ENCODE measurements around the gene RNF150.

The RNF150 gene

DNA sequence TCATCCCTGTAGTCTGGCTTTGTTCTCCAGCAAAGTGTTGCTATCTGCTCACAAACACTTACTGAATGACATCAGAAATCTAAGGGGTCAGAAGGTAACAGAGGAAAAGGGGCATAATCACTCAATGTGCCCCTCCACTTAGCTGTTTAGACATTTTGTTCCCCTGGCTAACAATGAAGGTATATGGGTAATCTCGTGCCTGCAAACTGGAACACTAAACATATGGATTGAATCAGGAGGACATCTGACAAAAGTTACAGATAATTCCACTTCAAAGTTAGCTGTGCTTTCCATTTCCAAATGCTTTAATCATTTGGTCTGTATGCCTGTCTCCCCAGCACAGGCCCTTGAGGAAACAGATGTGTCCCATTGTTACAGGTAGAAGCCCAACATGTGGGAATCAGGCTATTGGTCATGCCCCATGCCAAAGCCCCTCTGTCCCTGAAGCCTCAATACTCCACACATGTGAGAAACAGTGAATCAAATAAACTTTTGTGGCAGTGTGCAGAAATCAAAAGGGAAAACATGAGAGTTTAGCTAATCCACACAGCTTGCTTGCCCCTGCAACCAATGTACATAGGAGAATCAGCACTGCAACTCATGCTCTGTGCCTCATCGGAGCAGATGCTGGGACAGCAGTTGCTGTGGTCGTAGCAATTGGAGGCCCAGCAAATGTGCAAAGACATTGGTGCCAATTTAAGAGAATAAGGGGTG is 111.7 kb downstream of the RNF150 start:
- no peak for FAIRE-seq

DNA sequence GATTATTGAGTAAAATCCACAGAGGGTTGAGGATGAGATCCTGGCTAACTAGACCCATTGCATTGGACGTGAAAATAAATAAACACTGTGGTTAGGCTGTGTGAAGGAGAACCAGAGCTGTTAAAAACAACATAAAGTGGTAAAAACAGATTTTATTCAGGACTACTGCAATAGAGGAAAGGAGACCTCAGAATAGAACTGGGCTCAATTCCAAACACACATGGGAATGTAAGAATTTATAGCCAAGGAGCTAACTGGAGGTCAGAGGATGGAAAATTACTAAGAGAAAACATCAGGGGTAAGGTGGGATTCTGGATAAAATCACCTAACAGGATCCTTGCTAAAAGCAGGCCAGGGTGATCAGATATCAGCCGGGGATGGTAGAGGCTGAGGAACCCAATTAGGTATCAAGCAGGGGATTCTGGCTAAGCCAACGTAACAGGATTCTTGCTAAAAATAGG is 112.4 kb downstream of the RNF150 start:
- no peak for FAIRE-seq

DNA sequence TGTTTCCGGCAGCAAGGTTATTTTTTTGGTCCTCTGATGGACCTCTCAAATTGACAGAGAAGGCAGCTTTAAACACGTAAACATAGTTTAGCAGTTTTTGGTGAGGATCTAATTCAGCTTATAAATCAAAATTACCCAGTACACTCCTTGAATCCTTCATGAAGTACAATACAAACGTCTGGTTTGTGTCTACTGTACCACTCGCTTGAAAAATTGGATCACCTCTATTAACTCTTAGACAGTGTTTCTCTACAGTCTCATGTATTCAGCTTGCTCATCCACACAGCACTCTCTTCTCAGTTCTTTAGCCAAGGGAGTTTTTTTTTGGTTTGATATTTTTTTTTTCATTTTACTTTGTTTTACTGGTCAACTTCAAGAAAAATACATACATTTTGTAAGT is 113.5 kb downstream of the RNF150 start:
- peak; percentile 65 for FAIRE-seq

DNA sequence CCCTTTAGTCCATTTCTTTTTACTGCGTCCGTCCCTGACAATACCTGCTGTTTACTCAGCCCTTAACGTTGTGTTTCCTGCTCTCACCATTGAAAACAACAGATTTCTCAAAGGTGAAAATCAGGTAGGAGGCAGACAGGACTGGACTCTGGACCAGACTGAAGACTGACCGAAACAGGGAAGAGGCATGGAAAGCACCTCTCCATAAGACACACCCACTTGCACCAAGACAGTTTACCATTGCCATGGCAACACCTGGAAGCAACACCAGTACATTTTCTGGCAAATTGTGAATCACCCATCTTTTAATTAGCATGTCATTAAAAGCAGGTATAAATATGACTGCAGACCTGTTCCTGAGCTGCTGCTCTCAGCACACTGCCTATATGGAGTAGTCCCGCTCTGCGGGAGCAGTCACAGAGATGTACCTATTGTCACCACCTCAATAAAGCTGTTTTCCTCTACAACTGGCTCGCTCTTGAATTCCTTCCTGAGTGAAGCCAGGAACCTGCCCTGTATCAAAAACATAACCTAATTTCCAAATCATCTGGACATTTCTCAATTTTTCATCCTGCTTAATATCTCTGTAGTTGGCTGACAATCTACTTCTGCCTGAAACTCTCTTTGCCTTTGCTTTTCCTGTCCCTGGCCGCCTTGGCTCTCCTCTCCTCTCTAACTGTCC is 117.0 kb downstream of the RNF150 start:
- no peak for FAIRE-seq

DNA sequence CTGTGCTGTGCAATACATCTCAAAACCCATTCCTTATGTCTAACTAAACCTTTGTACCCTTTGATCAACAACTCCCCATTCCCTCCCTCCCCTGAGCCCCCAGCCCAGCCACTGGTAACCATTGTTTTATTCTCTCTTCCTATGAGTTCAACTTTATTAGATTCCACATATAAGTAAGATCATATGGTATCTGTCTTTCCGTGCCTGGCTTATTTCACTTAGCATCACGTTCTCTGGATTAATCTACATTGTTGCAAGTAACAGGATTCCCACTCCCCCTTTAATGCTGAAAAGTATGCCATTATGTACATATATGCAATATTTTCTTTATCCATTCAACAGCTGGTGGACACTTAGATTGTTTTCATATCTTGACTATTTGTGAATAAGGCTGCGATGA is 119.4 kb downstream of the RNF150 start:
- no peak for FAIRE-seq

DNA sequence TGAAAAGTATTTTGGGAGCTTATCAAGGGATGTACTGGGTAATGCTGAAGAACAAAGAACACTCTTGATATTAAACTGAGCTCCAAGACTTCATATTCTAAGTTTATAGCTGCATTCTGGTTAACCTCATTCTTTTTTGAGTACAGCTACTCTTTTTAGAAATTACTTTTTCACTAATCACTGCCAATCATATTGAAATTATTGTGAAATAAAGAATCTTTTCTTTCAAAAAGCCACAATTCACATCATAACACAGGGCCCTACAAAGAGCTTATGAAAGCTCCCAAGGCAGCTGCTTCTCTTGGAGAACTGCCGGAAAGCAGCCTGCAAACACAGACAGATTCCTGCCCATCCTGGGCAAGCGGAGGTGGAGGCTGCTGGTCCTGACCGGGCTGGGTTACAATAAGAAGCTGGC is 121.4 kb downstream of the RNF150 start:
- no peak for FAIRE-seq

DNA sequence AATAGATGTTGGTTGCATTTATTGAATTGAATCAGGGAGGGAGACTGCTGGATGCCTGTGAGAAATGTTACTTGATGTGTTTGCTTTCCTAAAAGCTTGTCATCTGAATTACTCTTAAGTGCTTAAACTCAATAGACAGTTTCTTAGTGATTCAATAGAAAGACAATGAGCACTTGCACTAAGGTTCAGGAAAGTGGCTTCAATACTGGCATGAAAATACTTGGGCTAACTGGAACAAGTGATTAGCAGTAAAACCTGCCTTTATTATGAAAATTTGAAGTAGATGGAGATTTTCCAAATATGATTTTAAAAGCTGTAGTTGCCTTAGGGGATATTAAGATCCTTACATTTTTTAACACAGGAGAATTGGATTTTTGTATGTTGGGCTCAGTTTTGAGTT is 123.3 kb downstream of the RNF150 start:
- no peak for FAIRE-seq

DNA sequence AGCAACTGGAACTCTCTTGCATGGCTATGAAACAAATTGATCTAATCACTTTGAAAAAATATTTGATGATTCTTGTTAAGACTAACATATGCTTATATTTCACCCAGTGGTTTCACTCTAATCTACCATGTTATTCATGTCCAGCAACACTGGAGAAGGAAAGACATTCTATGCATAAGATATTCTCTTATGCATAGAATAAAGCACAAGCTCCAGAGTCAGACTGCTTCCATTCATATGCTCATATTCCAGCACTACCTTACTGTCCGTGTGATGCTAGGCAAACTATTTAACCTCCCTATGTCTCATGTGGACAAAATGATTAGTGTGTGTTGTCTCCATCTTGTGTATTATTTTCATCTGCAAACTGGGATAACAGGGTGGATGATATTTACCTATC is 124.1 kb downstream of the RNF150 start:
- no peak for FAIRE-seq

DNA sequence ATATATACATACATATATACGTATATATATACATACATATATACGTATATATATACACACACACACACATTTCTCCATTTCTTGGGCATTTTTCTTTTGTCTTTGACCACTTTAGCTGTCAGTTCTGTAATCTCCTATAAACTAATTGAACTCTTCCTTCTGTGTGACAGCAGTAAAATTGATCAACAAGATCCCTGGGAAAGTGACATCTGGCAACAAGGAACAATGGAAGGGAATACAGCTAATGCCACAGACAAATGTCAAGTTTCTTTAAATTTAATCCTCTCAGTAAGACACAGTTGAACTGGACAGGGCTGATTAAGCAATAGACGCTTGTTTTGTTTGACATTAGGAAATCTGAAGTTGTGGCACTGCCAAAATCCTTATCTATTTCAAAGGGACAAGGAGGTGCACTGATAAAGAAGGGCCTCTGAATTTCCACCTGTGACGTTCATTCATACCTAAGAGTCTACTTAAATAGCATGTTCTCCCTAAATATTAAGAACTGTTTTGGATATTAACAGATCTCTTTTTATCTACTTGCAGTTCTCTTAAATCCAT is 126.9 kb downstream of the RNF150 start:
- no peak for FAIRE-seq

DNA sequence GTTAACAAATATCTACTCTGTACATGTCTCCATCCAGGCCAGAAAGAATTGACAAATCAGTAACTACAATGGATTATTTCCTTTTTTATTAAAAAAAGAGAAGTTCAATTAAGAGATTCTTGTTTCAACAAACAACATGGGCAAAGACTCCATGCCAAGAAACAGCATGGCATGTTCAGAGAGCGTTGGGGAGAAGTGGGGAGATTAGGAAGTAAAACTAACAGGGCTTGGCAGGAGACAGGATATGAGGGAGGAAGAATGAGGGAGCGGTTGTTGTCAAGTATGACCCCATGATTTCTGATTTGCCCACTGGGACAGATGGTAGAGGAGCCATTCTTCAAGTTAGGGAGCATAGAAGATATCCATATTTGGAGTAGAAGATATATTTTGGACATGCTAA is 128.4 kb downstream of the RNF150 start:
- no peak for FAIRE-seq

DNA sequence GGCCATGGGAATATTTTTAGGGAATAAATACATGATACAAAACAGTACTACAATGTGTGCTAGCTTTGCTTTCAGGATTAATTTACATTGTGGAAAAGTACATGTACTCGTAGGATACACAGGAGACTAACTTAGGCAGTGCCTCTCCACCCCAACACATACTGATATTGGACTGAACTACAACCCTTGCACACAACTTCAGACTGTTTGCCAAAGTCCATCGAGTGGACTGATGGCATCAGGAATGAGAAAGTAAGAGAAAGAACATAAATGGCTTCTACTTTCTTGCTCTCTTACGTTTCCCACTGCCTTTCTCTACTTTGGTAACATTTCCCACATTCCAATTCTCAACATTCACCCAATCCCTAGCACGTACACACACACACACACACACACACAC is 130.1 kb downstream of the RNF150 start:
- FAIRE-seq, result no peak

DNA sequence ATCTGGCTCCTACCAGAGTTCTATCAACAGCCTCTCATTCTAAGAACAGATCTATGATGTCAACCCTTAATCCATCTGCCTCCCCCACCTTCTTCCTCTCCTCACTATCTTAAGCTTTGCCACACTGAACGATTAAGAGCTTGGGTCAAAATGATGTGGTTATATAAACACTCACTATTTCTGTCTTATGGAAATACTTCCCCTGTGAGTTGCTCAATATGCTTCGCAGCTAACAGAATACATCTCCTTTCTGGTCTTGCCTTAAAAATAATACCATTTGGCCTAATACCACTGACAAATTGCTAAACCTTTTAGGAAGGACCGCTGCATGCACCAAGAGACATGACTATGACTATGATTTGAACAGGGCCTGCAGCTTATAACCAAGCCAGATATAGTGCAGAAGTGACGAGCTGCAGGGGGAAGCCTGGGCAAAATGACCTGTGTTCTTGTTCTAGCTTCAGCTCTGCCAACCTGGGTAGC is 130.9 kb downstream of the RNF150 start:
- no peak for FAIRE-seq

DNA sequence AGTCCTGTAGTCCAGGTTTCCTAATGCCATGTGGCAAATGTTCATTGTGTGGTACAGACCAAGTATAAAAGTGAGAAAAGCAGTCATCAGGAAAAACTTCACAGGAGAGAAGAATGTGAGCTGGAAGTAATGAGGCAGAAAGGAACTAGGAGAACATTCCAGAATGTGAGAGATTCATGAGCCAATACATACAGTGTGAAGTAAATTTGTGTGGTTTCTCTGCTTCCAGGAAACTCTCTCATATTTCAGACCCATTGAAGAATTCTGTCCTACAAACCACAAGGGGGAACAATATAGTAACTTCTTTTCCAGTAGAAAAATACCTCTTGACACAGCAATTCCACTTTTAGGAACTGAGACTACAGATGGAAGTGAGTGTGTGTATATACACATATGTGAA is 136.5 kb downstream of the RNF150 start:
- FAIRE-seq, result no peak

DNA sequence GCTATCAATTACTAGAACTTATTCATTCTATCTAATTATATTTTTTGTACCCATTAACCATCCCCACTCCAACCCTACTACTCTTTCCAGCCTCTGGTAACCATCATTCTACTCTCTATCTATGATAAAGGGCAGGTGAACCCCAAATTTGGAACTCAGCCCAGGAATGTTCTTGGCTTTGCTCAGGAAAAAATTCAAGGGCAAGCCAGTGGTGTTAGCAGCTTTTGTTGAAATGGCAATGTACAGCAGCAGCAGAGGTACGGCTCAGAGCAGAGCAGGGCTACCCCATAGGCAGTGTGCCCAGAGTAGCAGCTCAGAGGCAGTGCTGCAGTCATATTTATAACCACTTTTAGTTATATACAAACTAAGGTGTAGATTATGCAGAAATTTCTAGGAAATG is 138.2 kb downstream of the RNF150 start:
- FAIRE-seq, result no peak

DNA sequence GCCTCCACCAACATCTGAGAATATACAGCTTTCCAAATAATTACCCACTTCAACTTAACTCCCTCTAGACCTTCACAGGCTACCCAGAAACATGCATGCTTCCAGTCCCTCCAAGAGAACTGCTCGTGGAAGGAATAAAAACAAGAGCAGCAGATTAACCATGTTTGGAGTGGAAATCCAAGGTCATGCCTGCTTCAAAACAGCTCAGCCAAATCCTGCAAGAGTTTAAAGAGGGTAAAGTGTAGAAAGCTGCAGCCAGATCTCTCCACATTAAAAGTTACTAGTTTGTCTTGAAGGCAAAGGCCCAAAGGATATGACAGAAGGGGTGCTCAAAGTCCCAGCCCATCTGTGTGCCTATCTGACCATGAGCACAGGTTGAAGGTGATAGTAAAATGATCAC is 139.3 kb downstream of the RNF150 start:
- FAIRE-seq, result no peak

DNA sequence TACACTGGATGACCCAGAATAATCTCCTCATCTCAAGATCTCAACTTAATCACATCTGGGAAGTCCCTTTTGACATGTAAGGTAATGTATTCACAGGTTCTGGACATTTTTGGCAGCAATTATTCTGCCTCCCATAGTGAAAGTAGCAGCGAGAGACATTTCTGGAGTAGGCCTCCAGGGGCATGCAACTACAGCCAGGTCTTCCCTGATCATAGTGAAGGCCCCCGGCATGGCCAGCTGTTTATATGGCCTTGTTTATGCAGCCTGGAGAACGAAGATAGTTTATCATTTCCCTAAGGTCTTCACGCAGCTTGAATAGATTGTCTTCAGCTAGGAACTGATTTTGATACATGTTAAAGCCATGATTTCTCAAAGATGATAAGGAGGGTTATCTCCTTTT is 139.9 kb downstream of the RNF150 start:
- no peak for FAIRE-seq

DNA sequence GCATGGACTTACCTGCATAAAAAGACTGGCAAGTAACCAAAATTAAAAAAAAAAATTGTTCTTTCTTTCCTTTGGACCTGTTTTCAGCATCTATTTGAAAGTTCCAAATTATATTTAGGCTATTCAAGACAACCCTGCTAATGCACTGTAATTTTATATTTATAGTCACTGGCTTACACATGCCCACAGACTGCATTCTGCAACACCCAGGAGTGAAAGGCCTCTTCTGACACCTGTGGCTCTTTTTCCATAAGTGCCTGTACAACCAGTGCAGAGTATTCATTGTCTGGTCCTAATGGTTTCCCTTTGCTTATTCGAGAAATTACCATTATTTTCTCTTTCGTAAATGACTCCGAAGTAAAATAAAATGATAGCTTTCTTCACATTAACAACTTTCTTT is 143.3 kb downstream of the RNF150 start:
- no peak for FAIRE-seq

DNA sequence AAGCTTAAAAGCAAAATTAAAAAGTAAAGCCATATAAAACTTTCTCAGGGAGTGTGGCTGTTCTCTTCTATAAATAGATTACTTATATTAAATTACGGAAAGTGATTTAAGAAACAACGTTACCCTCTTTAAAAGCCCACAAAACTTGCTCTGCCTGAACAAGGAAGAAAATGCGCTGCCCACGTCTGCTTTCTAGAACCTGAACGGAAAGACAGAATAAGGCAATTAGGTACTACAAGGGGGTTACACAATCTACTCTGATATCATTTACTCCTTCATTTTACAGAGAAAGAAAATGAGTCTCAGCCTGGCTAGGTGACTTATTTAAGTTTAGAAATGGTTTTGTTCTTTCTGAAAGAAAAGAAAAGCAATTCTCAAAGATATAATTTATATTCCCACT is 147.2 kb downstream of the RNF150 start:
- no peak for FAIRE-seq

DNA sequence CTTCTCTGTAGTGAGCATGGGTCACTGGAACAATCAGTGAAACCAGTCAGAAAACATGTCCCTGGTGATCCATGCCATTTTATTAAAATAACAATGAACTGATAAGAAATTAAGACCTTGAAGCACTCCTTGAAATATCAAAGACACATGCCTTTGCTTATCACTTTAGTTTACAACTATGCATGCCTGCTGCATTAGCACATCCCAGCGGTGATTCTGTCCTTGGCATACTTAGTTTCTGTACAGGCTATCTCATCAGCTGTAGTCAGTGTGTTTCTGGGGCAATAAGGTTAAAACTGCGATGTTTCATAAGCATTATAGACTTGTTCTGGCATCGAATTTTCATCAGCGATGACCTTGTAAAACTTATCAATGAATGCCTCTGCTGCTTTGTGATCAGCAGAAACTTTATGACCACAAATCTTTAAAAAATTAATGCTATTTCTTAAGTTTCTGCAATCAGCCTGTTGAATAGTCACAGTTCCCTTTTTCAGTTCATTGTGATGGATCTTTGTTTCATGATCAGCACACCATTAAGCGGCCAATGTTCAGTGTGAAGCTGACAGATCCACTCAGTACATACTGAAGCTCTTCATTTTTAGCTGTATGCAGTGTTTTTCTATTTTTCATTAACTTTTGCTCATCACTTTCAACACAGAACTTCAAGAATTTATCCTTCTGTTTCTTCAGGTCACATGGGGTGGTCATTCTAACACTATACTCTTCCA is 150.5 kb downstream of the RNF150 start:
- no peak for FAIRE-seq

DNA sequence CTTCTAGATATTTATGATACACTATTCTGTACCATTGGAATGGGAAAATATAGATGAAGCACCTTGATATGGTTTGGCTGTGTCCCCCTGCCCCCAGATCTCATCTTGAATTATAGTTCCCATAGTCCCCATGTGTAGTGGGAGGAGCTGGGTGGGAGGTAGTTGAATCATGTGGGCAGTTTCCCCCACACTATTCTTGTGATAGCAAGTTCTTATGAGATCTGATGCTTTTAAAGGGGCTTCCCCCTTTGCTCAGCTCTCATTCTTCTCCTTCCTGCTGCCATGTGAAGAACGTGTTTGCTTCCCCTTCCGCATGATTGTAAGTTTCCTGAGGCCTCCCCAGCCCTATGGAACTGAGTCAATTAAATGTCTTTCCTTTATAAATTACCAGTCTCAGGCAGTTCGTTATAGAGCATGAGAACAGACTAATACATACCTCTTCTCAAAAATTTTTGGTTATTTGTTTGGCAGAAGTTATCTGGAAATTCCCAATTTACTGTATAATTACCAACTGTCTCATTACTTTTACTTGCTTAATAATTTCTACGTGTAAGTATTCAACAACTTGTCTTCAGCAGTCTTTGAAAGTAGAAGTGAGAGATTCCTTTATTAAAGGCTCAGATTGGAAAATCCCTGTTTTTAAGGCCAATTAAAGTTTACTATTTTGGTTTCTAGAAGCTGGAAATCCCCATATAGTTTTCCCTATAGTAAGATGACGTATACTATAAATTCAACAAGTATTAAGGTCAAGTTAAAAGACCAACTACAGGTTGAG is 152.7 kb downstream of the RNF150 start:
- no peak for FAIRE-seq

DNA sequence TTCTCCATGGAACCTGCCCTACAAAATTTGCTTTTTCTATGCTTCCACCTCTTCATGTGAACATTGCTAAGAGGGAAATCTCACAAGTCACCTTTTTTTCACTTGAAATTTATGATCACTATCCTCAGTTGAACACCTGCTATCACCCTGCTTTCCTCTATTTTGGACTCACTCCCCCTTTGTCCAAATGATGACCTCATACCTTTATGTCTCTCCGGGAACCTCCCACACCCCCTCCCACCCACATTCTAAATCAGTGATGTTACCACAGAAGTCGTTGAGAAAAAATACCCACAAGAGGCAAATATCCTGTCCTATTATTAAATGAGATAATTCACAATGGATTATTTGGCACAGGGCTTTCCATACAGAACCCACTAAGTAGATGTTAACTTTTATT is 156.5 kb downstream of the RNF150 start:
- no peak for FAIRE-seq

DNA sequence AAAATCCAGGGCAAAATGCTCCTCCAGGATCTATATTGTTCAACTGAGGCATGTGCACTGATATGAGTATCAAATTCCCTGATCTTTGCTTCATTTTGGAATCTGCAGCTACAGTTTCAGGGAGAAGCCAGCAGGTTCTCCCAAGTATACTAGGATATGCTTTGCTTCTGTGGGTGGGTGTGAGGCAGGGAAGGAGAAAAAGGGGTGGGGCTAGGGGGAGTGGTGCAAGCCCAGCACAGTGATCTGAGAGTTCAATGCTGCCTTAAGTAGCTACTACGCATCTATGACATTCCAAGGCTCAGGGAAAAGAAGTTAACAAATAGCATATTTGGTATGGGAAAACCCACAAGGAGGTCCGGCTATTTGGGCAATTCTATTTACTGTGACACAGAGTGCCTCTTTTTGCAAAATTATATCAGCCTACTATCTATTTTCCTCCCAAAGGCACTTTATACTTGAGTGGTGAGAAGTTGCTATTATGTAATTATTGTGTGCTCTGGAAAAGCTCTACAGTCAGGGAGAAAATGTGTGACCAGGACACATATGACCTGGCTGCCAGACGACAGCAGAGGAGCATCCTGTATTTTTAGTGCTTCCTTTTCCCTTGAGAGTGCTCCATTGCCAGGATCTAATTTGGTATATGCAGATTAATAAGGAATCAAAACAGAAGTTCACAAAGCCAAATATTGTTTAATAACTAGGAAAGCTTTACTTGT is 162.0 kb downstream of the RNF150 start:
- no peak for FAIRE-seq
